H9 (cell line): ENCODE results near the gene LRRC61. TPM values are rescaled to one million over a fixed set of nuclear protein-coding genes. Genes with fewer than 3 reads are reported as not detected.
"Not testable (repeated sequence)": the region's sequence is repeated elsewhere in the genome, so short reads cannot be mapped to it uniquely, and the experiment has no call there.

Source experiments
- DNase-seq: peaks from one replicate; pipeline ENCODE4 v3.0.0-alpha.2; 2017
- H2AFZ ChIP-seq: one replicate; pipeline ENCODE4 v1.6.1; 2013; ENCODE audit warnings: mild to moderate bottlenecking, low read length, control low read depth, moderate library complexity
- H2AK5ac ChIP-seq: 2 replicates; pipeline ENCODE4 v1.6.1; 2013; ENCODE audit warnings: low read length, control low read depth, mixed read lengths; ENCODE audit not compliant: insufficient read length
- H2BK120ac ChIP-seq: one replicate; pipeline ENCODE4 v1.6.1; 2013; ENCODE audit warnings: low read depth, mild to moderate bottlenecking, low read length, control low read depth, inconsistent platforms; ENCODE audit not compliant: poor library complexity, severe bottlenecking
- H2BK12ac ChIP-seq: 2 replicates; pipeline ENCODE4 v1.6.1; 2013; ENCODE audit warnings: low read length, control low read depth, mixed read lengths, low read depth; ENCODE audit not compliant: insufficient read length
- H2BK15ac ChIP-seq: 2 replicates; pipeline ENCODE4 v1.6.1; 2013; ENCODE audit warnings: low read depth, low read length, control low read depth
- H2BK20ac ChIP-seq: one replicate; pipeline ENCODE4 v1.6.1; 2013; ENCODE audit warnings: low read depth, mild to moderate bottlenecking, low read length, control low read depth, inconsistent platforms; ENCODE audit not compliant: poor library complexity, severe bottlenecking
- H2BK5ac ChIP-seq: 2 replicates; pipeline ENCODE4 v1.6.1; 2013; ENCODE audit warnings: low read length, control low read depth, mixed read lengths; ENCODE audit not compliant: insufficient read length
- H3K14ac ChIP-seq: 2 replicates; pipeline ENCODE4 v1.6.1; 2013; ENCODE audit warnings: low read length, control low read depth; ENCODE audit not compliant: insufficient read depth
- H3K18ac ChIP-seq: 2 replicates; pipeline ENCODE4 v1.6.1; 2013; ENCODE audit warnings: low read depth, mild to moderate bottlenecking, mixed read lengths, low read length, control low read depth; ENCODE audit not compliant: insufficient read length
- H3K23ac ChIP-seq: 2 replicates; pipeline ENCODE4 v1.6.1; 2013; ENCODE audit warnings: low read length, control low read depth, mixed read lengths, low read depth; ENCODE audit not compliant: insufficient read length
- H3K23me2 ChIP-seq: 2 replicates; pipeline ENCODE4 v1.6.1; 2013; ENCODE audit warnings: low read depth, mild to moderate bottlenecking, mixed read lengths, low read length, control low read depth; ENCODE audit not compliant: insufficient read length, poor library complexity, severe bottlenecking
- H3K27ac ChIP-seq: 2 replicates; pipeline ENCODE4 v1.5.1; 2013; ENCODE audit warnings: low read length, control low read depth, mixed read lengths, low read depth; ENCODE audit not compliant: insufficient read length
- H3K27me3 ChIP-seq: 2 replicates; pipeline ENCODE4 v1.6.1; 2013; ENCODE audit warnings: low read length, control low read depth, inconsistent platforms; ENCODE audit not compliant: insufficient read depth
- H3K4ac ChIP-seq: 2 replicates; pipeline ENCODE4 v1.6.1; 2013; ENCODE audit warnings: low read depth, mild to moderate bottlenecking, control low read depth, inconsistent platforms, low read length, moderate library complexity
- H3K4me1 ChIP-seq: 2 replicates; pipeline ENCODE4 v1.6.1; 2013; ENCODE audit warnings: low read length, control low read depth, inconsistent platforms; ENCODE audit not compliant: insufficient read depth
- H3K4me2 ChIP-seq: 2 replicates; pipeline ENCODE4 v1.6.1; 2013; ENCODE audit warnings: low read length, control low read depth, mixed read lengths; ENCODE audit not compliant: insufficient read length, insufficient read depth
- H3K56ac ChIP-seq: 2 replicates; pipeline ENCODE4 v1.6.1; 2013; ENCODE audit warnings: low read depth, mild to moderate bottlenecking, mixed read lengths, low read length, control low read depth; ENCODE audit not compliant: insufficient read length
- H3K79me1 ChIP-seq: 2 replicates; pipeline ENCODE4 v1.6.1; 2013; ENCODE audit warnings: low read depth, mild to moderate bottlenecking, moderate library complexity, low read length, control low read depth, inconsistent platforms; ENCODE audit not compliant: insufficient read depth, poor library complexity, severe bottlenecking
- H3K79me2 ChIP-seq: 2 replicates; pipeline ENCODE4 v1.6.1; 2013; ENCODE audit warnings: low read length, control low read depth, inconsistent platforms; ENCODE audit not compliant: insufficient read depth
- H3K9ac ChIP-seq: 2 replicates; pipeline ENCODE4 v1.6.1; 2013; ENCODE audit warnings: low read length, control low read depth, mixed read lengths; ENCODE audit not compliant: insufficient read length; ENCODE audit errors: extremely low read depth
- H3K9me3 ChIP-seq: one replicate; pipeline ENCODE4 v1.6.1; 2013; ENCODE audit warnings: low read depth, low read length, inconsistent platforms; ENCODE audit not compliant: control insufficient read depth
- H3T11ph ChIP-seq: one replicate; pipeline ENCODE4 v1.6.1; 2013; ENCODE audit warnings: mild to moderate bottlenecking, low read length, control low read depth, inconsistent platforms
- H4K20me1 ChIP-seq: one replicate; pipeline ENCODE4 v1.6.1; 2013; ENCODE audit not compliant: control insufficient read depth, insufficient read length, insufficient read depth
- H4K5ac ChIP-seq: 2 replicates; pipeline ENCODE4 v1.6.1; 2013; ENCODE audit warnings: low read depth, mild to moderate bottlenecking, mixed read lengths, low read length, control low read depth; ENCODE audit not compliant: insufficient read length
- H4K8ac ChIP-seq: replicated peaks from 2 replicates; pipeline ENCODE4 v1.6.1; 2013; ENCODE audit warnings: low read length, control low read depth, mixed read lengths, low read depth; ENCODE audit not compliant: insufficient read length
- H4K91ac ChIP-seq: 2 replicates; pipeline ENCODE4 v1.6.1; 2013; ENCODE audit warnings: low read depth, mild to moderate bottlenecking, moderate library complexity, mixed read lengths, low read length, control low read depth; ENCODE audit not compliant: insufficient read length
- H3K27ac Mint-ChIP-seq, 3 experiments: 2 replicates in 2 of 3; 3 replicates in 1 of 3; pipeline ENCODE4 v1.8.0; 2020 to 2021; ENCODE audit warnings: mixed read lengths in 3 of 3, mild to moderate bottlenecking in 1 of 3, moderate library complexity in 1 of 3
- H3K27me3 Mint-ChIP-seq: 2 replicates; pipeline ENCODE4 v1.8.0; 2021; ENCODE audit warnings: low read depth, mild to moderate bottlenecking, moderate library complexity, mixed read lengths
- H3K36me3 Mint-ChIP-seq, 3 experiments: 2 replicates in 2 of 3; 3 replicates in 1 of 3; pipeline ENCODE4 v1.8.0; 2020 to 2021; ENCODE audit warnings: low read depth in 3 of 3, mixed read lengths in 3 of 3; ENCODE audit not compliant: insufficient read depth in 1 of 3
- H3K4me1 Mint-ChIP-seq, 2 experiments: 2 replicates each; pipeline ENCODE4 v1.8.0; 2020; ENCODE audit warnings: mixed read lengths in 2 of 2
- H3K4me3 Mint-ChIP-seq, 2 experiments: 2 replicates in 1 of 2; 3 replicates in 1 of 2; pipeline ENCODE4 v1.8.0; 2020 to 2021; ENCODE audit warnings: mild to moderate bottlenecking in 2 of 2, mixed read lengths in 2 of 2, moderate library complexity in 1 of 2
- H3K9me3 Mint-ChIP-seq, 2 experiments: 2 replicates in 1 of 2; 3 replicates in 1 of 2; pipeline ENCODE4 v1.8.0; 2020; ENCODE audit warnings: mild to moderate bottlenecking in 2 of 2, mixed read lengths in 2 of 2, moderate library complexity in 1 of 2
- WGBS: extraction: QIAGEN DNeasy Blood & Tissue Kit; methylation state at CpG from one replicate; pipeline ENCODE4 v1.1.7; 2013; ENCODE audit warnings: missing lambda C conversion rate, low lambda C conversion rate, mixed read lengths; ENCODE audit not compliant: insufficient read length; ENCODE audit errors: extremely low coverage; 5-methylcytosine and 5-hydroxymethylcytosine counted together
- total RNA-seq: library from RNA; stranded (reverse); gene quantifications from 2 replicates; pipeline ENCODE4 v1.2.1, GENCODE V29; 2021

Gene LRRC61
- total RNA-seq, 1 experiment from 2014 or later: 24.4 TPM

DNA sequence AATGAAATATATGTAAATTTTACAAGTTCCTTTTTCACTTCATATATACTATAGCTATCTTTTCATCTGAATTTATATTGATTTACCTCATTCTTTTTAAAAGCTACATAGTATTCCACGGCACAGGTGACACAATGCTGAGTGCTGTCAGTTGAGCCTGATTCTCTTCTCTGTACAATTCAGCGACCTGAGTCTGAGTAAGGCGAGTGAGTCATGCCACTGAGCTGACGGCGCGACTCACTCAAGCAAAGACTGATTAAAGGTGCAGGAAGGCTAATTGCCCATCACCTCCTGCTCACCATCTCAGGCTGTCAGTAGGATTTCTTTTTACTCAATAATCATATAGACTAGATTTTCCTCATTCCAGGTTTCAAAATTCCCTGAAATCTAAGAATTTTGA is 39.5 kb upstream of the LRRC61 start:
- not testable (repeated sequence) for H3K9me3 Mint-ChIP-seq, H3K79me1 ChIP-seq, H4K91ac ChIP-seq, H3K18ac ChIP-seq, H3K27ac Mint-ChIP-seq, H3K9ac ChIP-seq, H3K23me2 ChIP-seq, H2BK12ac ChIP-seq, H3K4me1 ChIP-seq, H4K8ac ChIP-seq, H2BK120ac ChIP-seq, H3T11ph ChIP-seq, H4K5ac ChIP-seq, H3K56ac ChIP-seq, H3K79me2 ChIP-seq, H2BK5ac ChIP-seq, H2BK20ac ChIP-seq, H2AK5ac ChIP-seq, H3K27ac ChIP-seq, H3K9me3 ChIP-seq, H3K23ac ChIP-seq, H3K14ac ChIP-seq, H4K20me1 ChIP-seq, H3K27me3 ChIP-seq, H3K4ac ChIP-seq, H2AFZ ChIP-seq, H2BK15ac ChIP-seq, H3K36me3 Mint-ChIP-seq, H3K4me3 Mint-ChIP-seq, H3K4me2 ChIP-seq, DNase-seq
- H3K4me1 Mint-ChIP-seq: peaks cover 18 to 23% of the 10 kb centered on the region in 2 experiments
- peaks cover 12% of the 10 kb centered on the region for H3K27me3 Mint-ChIP-seq
- WGBS: no CpG with 5 or more reads among the region's 6 CpGs
